Measurements from ENCODE around the gene ISLR2.

ISLR2 gene

DNA sequence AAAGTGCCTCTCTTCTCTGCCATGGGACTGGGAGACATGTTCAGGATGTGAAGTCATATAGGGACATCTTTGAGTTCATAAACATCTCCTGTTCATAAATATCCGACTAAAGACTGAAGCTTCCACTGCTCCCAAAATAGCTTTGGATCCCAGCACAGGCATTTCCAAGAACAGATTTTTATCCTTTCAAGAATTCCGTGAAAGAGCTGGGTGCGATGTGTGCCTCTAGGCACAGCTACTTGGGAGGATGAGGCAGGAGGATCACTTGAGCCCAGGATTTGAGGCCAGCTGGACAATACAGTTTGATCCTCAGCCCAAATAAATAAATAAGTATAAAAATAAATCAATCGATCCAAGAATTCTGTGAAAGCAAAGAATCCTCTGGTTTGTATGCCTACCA, 6.7 kb upstream of the ISLR2 start:
- TF ChIP-seq, protein P1, sequence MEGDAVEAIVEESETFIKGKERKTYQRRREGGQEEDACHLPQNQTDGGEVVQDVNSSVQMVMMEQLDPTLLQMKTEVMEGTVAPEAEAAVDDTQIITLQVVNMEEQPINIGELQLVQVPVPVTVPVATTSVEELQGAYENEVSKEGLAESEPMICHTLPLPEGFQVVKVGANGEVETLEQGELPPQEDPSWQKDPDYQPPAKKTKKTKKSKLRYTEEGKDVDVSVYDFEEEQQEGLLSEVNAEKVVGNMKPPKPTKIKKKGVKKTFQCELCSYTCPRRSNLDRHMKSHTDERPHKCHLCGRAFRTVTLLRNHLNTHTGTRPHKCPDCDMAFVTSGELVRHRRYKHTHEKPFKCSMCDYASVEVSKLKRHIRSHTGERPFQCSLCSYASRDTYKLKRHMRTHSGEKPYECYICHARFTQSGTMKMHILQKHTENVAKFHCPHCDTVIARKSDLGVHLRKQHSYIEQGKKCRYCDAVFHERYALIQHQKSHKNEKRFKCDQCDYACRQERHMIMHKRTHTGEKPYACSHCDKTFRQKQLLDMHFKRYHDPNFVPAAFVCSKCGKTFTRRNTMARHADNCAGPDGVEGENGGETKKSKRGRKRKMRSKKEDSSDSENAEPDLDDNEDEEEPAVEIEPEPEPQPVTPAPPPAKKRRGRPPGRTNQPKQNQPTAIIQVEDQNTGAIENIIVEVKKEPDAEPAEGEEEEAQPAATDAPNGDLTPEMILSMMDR (IDR thresholded peaks at IDR 0.05): no peak
- Mint-ChIP-seq H3K4me3 (no peak overlapping the region), H3K4me1 (peaks cover 71% of the 10 kb centered on the region), H3K36me3 (ENCODE audit: low read depth) (no peaks in the 10 kb centered on the region), H3K9me3 (no peaks in the 10 kb centered on the region), H3K27me3 (ENCODE audit: low read depth, poor library complexity) (peaks cover 34% of the 10 kb centered on the region), H3K27ac (no peak overlapping the region)
- no peak for DNase-seq

DNA sequence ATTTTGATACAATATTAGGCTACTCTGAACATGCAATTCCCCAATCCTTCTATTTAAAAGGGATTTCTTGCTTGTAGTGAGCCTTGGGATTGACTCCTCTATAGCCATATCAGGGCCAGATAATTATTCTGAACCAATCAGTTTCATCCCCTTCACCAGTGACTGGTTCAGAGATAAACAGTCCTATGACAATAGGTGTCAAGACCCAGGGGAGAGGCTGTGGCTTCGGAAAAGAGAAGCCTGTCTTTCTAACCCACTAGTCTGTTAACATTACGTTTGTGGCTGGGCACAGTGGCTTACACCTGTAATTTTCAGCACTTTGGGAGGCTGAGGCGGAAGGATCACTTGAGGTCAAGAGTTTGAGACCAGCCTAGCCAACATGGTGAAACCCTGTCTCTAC, 6.2 kb upstream of the ISLR2 start:
- no peak for DNase-seq
- no peaks in the 10 kb centered on the region for H3K36me3 Mint-ChIP-seq (ENCODE audit: low read depth)
- peaks cover 74% of the 10 kb centered on the region for H3K4me1 Mint-ChIP-seq
- H3K9me3 Mint-ChIP-seq: no peaks in the 10 kb centered on the region
- H3K27me3 Mint-ChIP-seq (ENCODE audit: low read depth, poor library complexity): peaks cover 39% of the 10 kb centered on the region
- H3K4me3 Mint-ChIP-seq: no peak overlapping the region
- no peak overlapping the region for H3K27ac Mint-ChIP-seq
- TF ChIP-seq, protein P1 (IDR thresholded peaks at IDR 0.05): no peak

DNA sequence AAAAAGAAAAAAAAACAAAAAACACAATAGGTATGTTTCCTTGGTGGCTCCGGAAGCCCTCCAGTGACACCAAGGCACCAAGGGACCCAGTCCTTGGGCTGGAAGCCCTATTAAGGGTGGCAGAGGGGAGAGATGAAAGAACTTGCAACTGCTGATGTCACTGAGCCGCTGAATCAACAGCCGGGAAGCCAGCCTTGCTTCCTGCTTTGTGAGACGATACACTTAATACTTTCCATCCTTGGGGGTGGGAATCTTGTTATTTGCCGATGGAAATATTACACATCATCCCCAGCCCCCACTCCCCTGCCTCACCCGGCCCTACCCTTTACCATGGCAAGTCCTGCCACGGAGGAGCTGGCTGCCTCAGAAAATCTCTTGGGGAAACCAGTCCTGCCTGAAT, 5.6 kb upstream of the ISLR2 start:
- H3K4me1 Mint-ChIP-seq: peaks cover 74% of the 10 kb centered on the region
- H3K9me3 Mint-ChIP-seq: no peaks in the 10 kb centered on the region
- H3K4me3 Mint-ChIP-seq: no peak overlapping the region
- H3K36me3 Mint-ChIP-seq (ENCODE audit: low read depth): no peaks in the 10 kb centered on the region
- H3K27me3 Mint-ChIP-seq (ENCODE audit: low read depth, poor library complexity): peaks cover 42% of the 10 kb centered on the region
- TF ChIP-seq, protein P1 (IDR thresholded peaks at IDR 0.05): no peak
- no peak overlapping the region for H3K27ac Mint-ChIP-seq
- DNase-seq: no peak

DNA sequence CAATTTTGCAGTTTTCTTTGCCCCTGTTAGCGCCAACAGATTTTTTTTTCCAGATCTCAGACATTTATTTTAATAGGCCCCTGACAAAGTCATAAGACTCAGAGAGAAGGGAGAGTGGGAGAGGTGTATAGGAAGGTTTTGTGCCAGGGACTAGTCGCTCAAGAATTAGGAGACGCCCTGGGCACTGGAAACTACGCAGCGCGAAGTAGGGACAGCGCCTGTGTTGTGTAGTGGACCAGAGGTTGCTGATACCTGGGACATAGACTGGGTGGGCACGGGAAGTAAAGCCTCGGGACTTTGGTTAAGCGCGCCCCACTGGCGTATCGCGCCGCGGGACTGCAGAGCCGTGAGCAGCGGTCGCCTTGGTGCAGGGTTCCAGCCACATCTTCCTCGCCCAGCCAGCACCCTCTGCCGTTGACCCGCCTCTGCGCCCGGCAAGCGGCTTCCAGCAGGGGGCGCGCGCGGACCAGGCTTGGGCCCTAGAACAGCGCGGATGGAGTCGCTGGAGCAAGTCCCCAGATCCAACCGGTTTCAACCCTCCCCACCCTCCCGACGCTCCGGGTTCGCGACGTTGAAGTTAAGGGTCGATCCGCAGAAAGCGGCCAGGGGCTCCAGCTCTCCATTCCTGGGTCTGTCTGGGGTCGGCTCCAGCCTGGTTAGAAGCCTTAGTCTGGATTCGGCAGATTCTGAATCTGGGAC, 3.0 kb upstream of the ISLR2 start:
- H3K27me3 Mint-ChIP-seq (ENCODE audit: low read depth, poor library complexity): peaks cover 69% of the 10 kb centered on the region
- H3K9me3 Mint-ChIP-seq: peaks cover 8% of the 10 kb centered on the region
- H3K27ac Mint-ChIP-seq: no peak overlapping the region
- TF ChIP-seq, protein P1 (IDR thresholded peaks at IDR 0.05): peak; percentile 97
- peaks cover 73% of the 10 kb centered on the region for H3K4me1 Mint-ChIP-seq
- peak overlapping the region; percentile 79 for H3K4me3 Mint-ChIP-seq
- H3K36me3 Mint-ChIP-seq (ENCODE audit: low read depth): peaks cover 5% of the 10 kb centered on the region
- peak; percentile 99 for DNase-seq

DNA sequence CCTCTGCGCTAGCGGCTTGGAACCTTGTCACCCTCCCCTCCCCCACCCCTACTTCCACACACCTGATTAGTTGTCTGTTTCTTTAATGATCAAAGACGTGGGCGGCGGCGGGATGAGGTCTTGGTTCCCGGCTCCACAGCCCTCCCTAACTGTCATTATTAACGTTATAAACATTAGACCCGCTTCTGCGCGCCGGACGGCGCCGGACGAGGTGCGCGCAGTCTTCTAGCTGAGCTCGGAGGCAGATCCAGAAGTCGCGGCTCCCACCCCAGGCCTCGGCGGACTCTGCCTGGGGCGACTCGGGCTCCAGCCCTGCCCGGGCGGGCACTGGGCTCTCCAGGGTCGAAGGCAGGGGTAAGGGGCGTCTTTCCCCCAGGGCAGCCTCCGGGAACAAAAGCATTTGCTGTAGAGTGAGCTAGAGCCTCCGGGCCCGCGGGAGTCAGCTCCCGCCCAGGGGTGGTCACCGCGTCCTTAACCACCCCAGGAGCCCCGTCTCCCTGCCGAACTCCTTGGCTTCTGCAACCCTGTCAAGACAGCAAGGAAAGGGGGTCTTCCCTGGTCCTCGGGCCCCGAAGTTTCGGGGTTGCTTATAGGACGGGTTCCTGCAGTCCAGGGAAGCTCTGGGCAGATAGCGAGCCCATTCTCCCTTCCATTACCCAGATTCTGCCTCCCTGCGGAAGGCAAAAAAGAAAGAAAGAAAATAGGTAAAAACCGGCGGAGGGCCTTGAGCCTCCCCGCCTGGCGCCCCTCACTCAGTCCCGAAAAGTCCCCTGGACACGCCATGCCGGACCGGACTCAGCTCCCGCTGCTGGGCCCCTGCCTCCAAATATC, 2.2 kb upstream of the ISLR2 start:
- TF ChIP-seq, protein P1 (IDR thresholded peaks at IDR 0.05): no peak
- Mint-ChIP-seq H3K4me1 (peaks cover 66% of the 10 kb centered on the region), H3K4me3 (peak overlapping the region; percentile 80), H3K36me3 (ENCODE audit: low read depth) (peaks cover 5% of the 10 kb centered on the region), H3K27me3 (ENCODE audit: low read depth, poor library complexity) (peaks cover 75% of the 10 kb centered on the region), H3K27ac (no peak overlapping the region), H3K9me3 (peaks cover 15% of the 10 kb centered on the region)
- DNase-seq: peak; percentile 55
